OCI-LY1 (cell line): ENCODE measurements around the gene EXT2.

ENCODE experiments used
- H2AFZ ChIP-seq: fragments of 200-600 bp; sonication (generic), shearing (Covaris generic); 2 replicates; pipeline ENCODE4 v1.6.0; 2014; ENCODE audit warnings: antibody characterized with exemption, mild to moderate bottlenecking, low read length
- H3F3A ChIP-seq: fragments of 200-600 bp; sonication (generic), shearing (Covaris generic); 2 replicates; pipeline ENCODE4 v1.6.0; 2014; ENCODE audit warnings: mild to moderate bottlenecking, antibody characterized with exemption, low read length, moderate library complexity; ENCODE audit not compliant: insufficient read depth
- H3K27ac ChIP-seq: fragments of 200-600 bp; sonication (generic); 2 replicates; pipeline ENCODE4 v1.5.1; 2014; ENCODE audit warnings: low read length, mixed run types, mild to moderate bottlenecking, low read depth; ENCODE audit not compliant: poor library complexity, severe bottlenecking
- H3K27me3 ChIP-seq: fragments of 200-600 bp; sonication (generic); 2 replicates; pipeline ENCODE4 v1.6.0; 2014; ENCODE audit warnings: antibody characterized with exemption, mild to moderate bottlenecking, low read length, moderate library complexity; ENCODE audit not compliant: insufficient read depth
- H3K36me3 ChIP-seq: fragments of 200-600 bp; sonication (generic); 2 replicates; pipeline ENCODE4 v1.6.1; 2014; ENCODE audit warnings: mild to moderate bottlenecking, antibody characterized with exemption, low read length, moderate library complexity, mixed read lengths; ENCODE audit not compliant: insufficient read depth
- H3K4me1 ChIP-seq: fragments of 200-600 bp; sonication (generic); 2 replicates; pipeline ENCODE4 v1.5.1; 2014; ENCODE audit warnings: mild to moderate bottlenecking, low read length, moderate library complexity; ENCODE audit not compliant: insufficient read depth, severe bottlenecking
- H3K4me2 ChIP-seq: fragments of 200-600 bp; sonication (generic), shearing (Covaris generic); 2 replicates; pipeline ENCODE4 v1.6.1; 2014; ENCODE audit warnings: low read length
- H3K4me3 ChIP-seq: fragments of 200-600 bp; sonication (generic); 2 replicates; pipeline ENCODE4 v1.5.1; 2014; ENCODE audit warnings: low read length, low read depth, mild to moderate bottlenecking, mixed read lengths; ENCODE audit not compliant: poor library complexity, severe bottlenecking
- H3K79me2 ChIP-seq: fragments of 200-600 bp; shearing (Covaris generic); 2 replicates; pipeline ENCODE4 v1.6.1; 2016; ENCODE audit warnings: mixed run types, low read length, mixed read lengths; ENCODE audit not compliant: insufficient read depth
- H3K9ac ChIP-seq: fragments of 200-600 bp; sonication (generic), shearing (Covaris generic); 2 replicates; pipeline ENCODE4 v1.6.1; 2014; ENCODE audit warnings: mild to moderate bottlenecking, low read length, mixed read lengths
- H3K9me2 ChIP-seq: fragments of 200-600 bp; sonication (generic), shearing (Covaris generic); 2 replicates; pipeline ENCODE4 v1.6.1; 2014; ENCODE audit warnings: low read depth, mild to moderate bottlenecking, low read length, mixed read lengths
- H3K9me3 ChIP-seq: fragments of 200-600 bp; shearing (Covaris generic); 2 replicates; pipeline ENCODE4 v1.6.1; 2014; ENCODE audit warnings: low read length, mixed read lengths
- H4K20me1 ChIP-seq: fragments of 200-600 bp; sonication (generic), shearing (Covaris generic); 2 replicates; pipeline ENCODE4 v1.6.0; 2016; ENCODE audit warnings: mild to moderate bottlenecking, low read length; ENCODE audit not compliant: insufficient read depth
- EZH2 ChIP-seq: fragments of 200-600 bp; sonication (generic), shearing (Covaris generic); IDR thresholded peaks from 2 replicates; pipeline ENCODE4 v1.8.0; 2017; ENCODE audit warnings: borderline replicate concordance, mixed run types, mild to moderate bottlenecking, antibody characterized with exemption, low read length, moderate library complexity, mixed read lengths
- TF ChIP-seq, protein P1 (sequence below): fragments of 200-600 bp; sonication (generic), shearing (Covaris generic); IDR thresholded peaks from 2 replicates; pipeline ENCODE4 v1.5.1; 2017; ENCODE audit warnings: mild to moderate bottlenecking, antibody characterized with exemption, low read length, moderate library complexity, mixed read lengths

Gene EXT2

GRCh38 chr11:44047931-44048431, 47.5 kb upstream of the EXT2 start, which contains the start of gene ACCSL:
TSS of gene ACCSL (plus strand) at chr11:44047981. CDS start at chr11:44048037, 56 bp downstream.
- Histone ChIP-seq H3K9me2 (no peaks in the 10 kb centered on the region), H3K4me3 (no peak within 1 kb of the TSS), H3K79me2 (no peaks in the 10 kb centered on the region), H4K20me1 (no peaks in the 10 kb centered on the region), H3K27ac (no peak within 1 kb of the TSS), H3K4me2 (no peak within 1 kb of the TSS), H3K36me3 (no peaks in the 10 kb centered on the region), H3F3A (no peaks in the 10 kb centered on the region), H3K27me3 (peaks cover 3% of the 10 kb centered on the region; the same call in 1 of the 2 replicates), H3K4me1 (no peaks in the 10 kb centered on the region), H2AFZ (no peak within 1 kb of the TSS), H3K9me3 (no peaks in the 10 kb centered on the region), H3K9ac (no peak within 1 kb of the TSS)
- TF ChIP-seq EZH2, result no peak
- TF ChIP-seq, protein P1, sequence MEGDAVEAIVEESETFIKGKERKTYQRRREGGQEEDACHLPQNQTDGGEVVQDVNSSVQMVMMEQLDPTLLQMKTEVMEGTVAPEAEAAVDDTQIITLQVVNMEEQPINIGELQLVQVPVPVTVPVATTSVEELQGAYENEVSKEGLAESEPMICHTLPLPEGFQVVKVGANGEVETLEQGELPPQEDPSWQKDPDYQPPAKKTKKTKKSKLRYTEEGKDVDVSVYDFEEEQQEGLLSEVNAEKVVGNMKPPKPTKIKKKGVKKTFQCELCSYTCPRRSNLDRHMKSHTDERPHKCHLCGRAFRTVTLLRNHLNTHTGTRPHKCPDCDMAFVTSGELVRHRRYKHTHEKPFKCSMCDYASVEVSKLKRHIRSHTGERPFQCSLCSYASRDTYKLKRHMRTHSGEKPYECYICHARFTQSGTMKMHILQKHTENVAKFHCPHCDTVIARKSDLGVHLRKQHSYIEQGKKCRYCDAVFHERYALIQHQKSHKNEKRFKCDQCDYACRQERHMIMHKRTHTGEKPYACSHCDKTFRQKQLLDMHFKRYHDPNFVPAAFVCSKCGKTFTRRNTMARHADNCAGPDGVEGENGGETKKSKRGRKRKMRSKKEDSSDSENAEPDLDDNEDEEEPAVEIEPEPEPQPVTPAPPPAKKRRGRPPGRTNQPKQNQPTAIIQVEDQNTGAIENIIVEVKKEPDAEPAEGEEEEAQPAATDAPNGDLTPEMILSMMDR, result no peak

- Histone ChIP-seq H3K27ac (no peak overlapping the region), H3K9me3 (no peaks in the 10 kb centered on the region), H4K20me1 (no peaks in the 10 kb centered on the region), H3K9ac (no peak overlapping the region), H3K27me3 (peaks cover 3% of the 10 kb centered on the region; the same call in 1 of the 2 replicates), H3F3A (no peaks in the 10 kb centered on the region), H3K9me2 (no peaks in the 10 kb centered on the region), H3K4me3 (no peak overlapping the region), H2AFZ (no peak overlapping the region), H3K4me2 (no peak overlapping the region), H3K36me3 (no peaks in the 10 kb centered on the region), H3K79me2 (no peaks in the 10 kb centered on the region), H3K4me1 (no peaks in the 10 kb centered on the region)
- TF ChIP-seq, protein P1, result no peak
- TF ChIP-seq EZH2, result no peak
These were observed 45.6 kb upstream of the EXT2 start for GRCh38 chr11:44049832-44050231.

- H4K20me1 ChIP-seq, result no peaks in the 10 kb centered on the region
- no peak overlapping the region for H3K9ac ChIP-seq
- H3K4me3 ChIP-seq, result no peak overlapping the region
- no peaks in the 10 kb centered on the region for H3K79me2 ChIP-seq
- H3K27me3 ChIP-seq, result peaks cover 3% of the 10 kb centered on the region; the same call in 1 of the 2 replicates
- no peaks in the 10 kb centered on the region for H3K9me3 ChIP-seq
- no peak overlapping the region for H3K27ac ChIP-seq
- TF ChIP-seq, protein P1, result no peak
- no peak for TF ChIP-seq EZH2
- H3K4me1 ChIP-seq, result no peaks in the 10 kb centered on the region
- H3F3A ChIP-seq, result no peaks in the 10 kb centered on the region
- no peak overlapping the region for H3K4me2 ChIP-seq
- no peak overlapping the region for H2AFZ ChIP-seq
- no peaks in the 10 kb centered on the region for H3K36me3 ChIP-seq
- H3K9me2 ChIP-seq, result no peaks in the 10 kb centered on the region
These were observed 44.3 kb upstream of the EXT2 start for GRCh38 chr11:44051171-44051570.
